HepG2 (cell line): ENCODE results near the gene ACOT8. TPM values are rescaled to one million over a fixed set of nuclear protein-coding genes. Genes with fewer than 3 reads are reported as not detected.

Experiments used
- AGO2 ChIP-seq: fragments of 200-400 bp; formaldehyde crosslinking; optimal IDR thresholded peaks from 2 replicates; pipeline ENCODE3; 2017; ENCODE audit warnings: mild to moderate bottlenecking, low read depth, low read length, moderate library complexity
- BORCS8-MEF2B ChIP-seq: sonication (generic); formaldehyde crosslinking; IDR thresholded peaks from 2 replicates; pipeline ENCODE4 v1.8.0; 2022; ENCODE audit warnings: mild to moderate bottlenecking, missing genetic modification reagents
- DDIT3 ChIP-seq: sonication (generic); formaldehyde crosslinking; IDR thresholded peaks from 2 replicates; pipeline ENCODE4 v1.4.0; 2020; ENCODE audit warnings: mild to moderate bottlenecking, missing genetic modification reagents
- DMTF1 ChIP-seq: sonication (generic); formaldehyde crosslinking; IDR thresholded peaks from 2 replicates; pipeline ENCODE4 v1.4.0; 2020; ENCODE audit warnings: mild to moderate bottlenecking, missing genetic modification reagents
- HIC2 ChIP-seq: sonication (generic); formaldehyde crosslinking; IDR thresholded peaks from 2 replicates; pipeline ENCODE4 v1.9.0; 2022; ENCODE audit warnings: low read depth, missing genetic modification reagents
- NFAT5 ChIP-seq: sonication (generic); formaldehyde crosslinking; IDR thresholded peaks from 2 replicates; pipeline ENCODE4 v1.4.0; 2020; ENCODE audit warnings: missing genetic modification reagents
- NPAS2 ChIP-seq: sonication (generic); formaldehyde crosslinking; IDR thresholded peaks from 2 replicates; pipeline ENCODE4 v1.8.0; 2022; ENCODE audit warnings: mild to moderate bottlenecking, missing genetic modification reagents, borderline replicate concordance
- PHF21A ChIP-seq: sonication (generic); formaldehyde crosslinking; IDR thresholded peaks from 2 replicates; pipeline ENCODE4 v1.5.0; 2020; ENCODE audit warnings: mild to moderate bottlenecking, missing genetic modification reagents
- RFX3 ChIP-seq: IDR thresholded peaks from 2 replicates; pipeline ENCODE4 v1.6.1; 2016; ENCODE audit warnings: missing biosample characterization, missing genetic modification reagents
- RNF2 ChIP-seq: fragments of 450-650 bp; conservative IDR thresholded peaks from 2 replicates; pipeline ENCODE4 v1.6.1; 2016; ENCODE audit warnings: low read depth
- ZBTB4 ChIP-seq: sonication (generic); formaldehyde crosslinking; IDR thresholded peaks from 2 replicates; pipeline ENCODE4 v1.4.0; 2020; ENCODE audit warnings: missing genetic modification reagents, mild to moderate bottlenecking, borderline replicate concordance
- ZFP36 ChIP-seq: fragments of 150-350 bp; IDR thresholded peaks from 2 replicates; pipeline ENCODE4 v1.6.1; 2018; ENCODE audit warnings: borderline replicate concordance, low read length, low read depth; ENCODE audit not compliant: partially characterized antibody
- ZNF180 ChIP-seq: sonication (generic); formaldehyde crosslinking; IDR thresholded peaks from 2 replicates; pipeline ENCODE4 v1.4.0; 2020; ENCODE audit warnings: low read depth, missing genetic modification reagents, borderline replicate concordance
- ZNF333 ChIP-seq: sonication (generic); formaldehyde crosslinking; IDR thresholded peaks from 2 replicates; pipeline ENCODE4 v1.4.0; 2020; ENCODE audit warnings: mild to moderate bottlenecking, missing genetic modification reagents, borderline replicate concordance
- polyA plus RNA-seq, 8 experiments: library from polyadenylated mRNA; depleted of rRNA in 3 of 8; stranded (reverse) in 7 of 8; unstranded in 1 of 8; fragments of >200 nt; fragmentation: Illumina TruSeq in 4 of 8; extraction: Trizol in 4 of 8; gene quantifications; 2 replicates each; pipeline versions ENCODE4 v1.2.1 to v1.2.3, GENCODE V29; 2011 to 2016; ENCODE audit warnings: low read depth in 4 of 8, missing spikeins in 1 of 8, mixed read lengths in 1 of 8; ENCODE audit not compliant: insufficient read depth in 1 of 8
- total RNA-seq, 5 experiments: library from RNA; depleted of rRNA; stranded (reverse); fragments of >200 nt; fragmentation: Illumina TruSeq; extraction: Trizol; gene quantifications; 2 replicates each; pipeline ENCODE4 v1.2.3, GENCODE V29; 2016; ENCODE audit warnings: low read depth in 1 of 5

Gene ACOT8
- total and polyA plus RNA-seq, 2 of the 13 experiments (the other 11 are each of a cell fraction or from before 2014, with no cell fraction given): 31.4 to 45.5 TPM

- no peak; the same call in 1 of the 2 replicates for TF ChIP-seq NFAT5
- no peak for TF ChIP-seq ZFP36
- no peak for TF ChIP-seq ZNF180 (CRISPR knock-in tag)
- TF ChIP-seq HIC2 (CRISPR knock-in tag): 0 out of 2 replicates have a peak, but pooled peaks have one; percentile 13
- TF ChIP-seq DDIT3 (CRISPR knock-in tag): no peak
- peak; percentile 56; the same call in 1 of the 2 replicates for TF ChIP-seq RNF2
- peak; percentile 96 for TF ChIP-seq AGO2
- TF ChIP-seq PHF21A: no peak; the same call in 1 of the 2 replicates
- peak; percentile 34; the same call in 1 of the 2 replicates for TF ChIP-seq ZBTB4 (CRISPR knock-in tag)
- 0 out of 2 replicates have a peak, but pooled peaks have one; percentile 54 for TF ChIP-seq BORCS8-MEF2B (CRISPR knock-in tag)
- no peak for TF ChIP-seq NPAS2 (CRISPR knock-in tag)
- TF ChIP-seq DMTF1 (CRISPR knock-in tag): no peak
- TF ChIP-seq RFX3 (CRISPR knock-in tag): no peak
- TF ChIP-seq ZNF333 (CRISPR knock-in tag): peak; percentile 98; the same call in 1 of the 2 replicates
Observed at GRCh38 chr20:45833883-45834796, 23.1 kb downstream of the ACOT8 start (continued).
